ENCODE data around the gene RHBDL1.

GRCh38 chr16:662597-662996 is 12.9 kb upstream of the RHBDL1 start:
- no peak for TF ChIP-seq CTCF (IDR thresholded peaks at IDR 0.05; ENCODE audit: poor library complexity)
- no peak for TF ChIP-seq EZH2phosphoT487 (IDR thresholded peaks at IDR 0.05; ENCODE audit: low read depth, severe bottlenecking, unreplicated experiment)
- no peak for TF ChIP-seq EZH2 (IDR thresholded peaks at IDR 0.05; ENCODE audit: borderline replicate concordance)

Data from hepatocyte (in vitro differentiated cells).